NCI-H2196 treated with DMSO at 0.1 percent for 48 hours (cell line): ENCODE data around the gene KDM2B.

Experiments used
- DNase-seq: peaks from one replicate; lab custom pipeline; 2025; ENCODE audit not compliant: unreplicated experiment; lab: John Stamatoyannopoulos, UW

Gene KDM2B

DNA sequence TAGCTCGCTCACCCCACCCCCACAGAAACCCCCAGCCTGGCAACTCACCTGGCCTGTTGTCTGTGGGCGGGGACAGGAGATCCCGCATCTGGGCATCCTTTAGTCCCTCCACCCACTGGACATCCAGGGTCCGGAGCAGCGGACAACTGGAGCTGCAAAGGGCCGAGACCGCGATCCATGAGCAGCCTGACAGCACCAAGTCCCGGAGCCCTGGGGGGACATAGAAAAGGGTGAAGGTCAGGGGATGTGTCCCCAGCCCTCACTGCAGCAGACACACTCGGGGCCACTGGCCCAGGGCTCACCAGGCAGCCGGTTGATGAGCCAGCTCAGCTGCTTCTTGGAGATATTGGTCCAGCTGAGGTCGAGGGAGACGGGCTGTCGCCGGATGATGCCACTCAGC lies 140.1 kb downstream of the KDM2B start:
- no peak for DNase-seq

DNA sequence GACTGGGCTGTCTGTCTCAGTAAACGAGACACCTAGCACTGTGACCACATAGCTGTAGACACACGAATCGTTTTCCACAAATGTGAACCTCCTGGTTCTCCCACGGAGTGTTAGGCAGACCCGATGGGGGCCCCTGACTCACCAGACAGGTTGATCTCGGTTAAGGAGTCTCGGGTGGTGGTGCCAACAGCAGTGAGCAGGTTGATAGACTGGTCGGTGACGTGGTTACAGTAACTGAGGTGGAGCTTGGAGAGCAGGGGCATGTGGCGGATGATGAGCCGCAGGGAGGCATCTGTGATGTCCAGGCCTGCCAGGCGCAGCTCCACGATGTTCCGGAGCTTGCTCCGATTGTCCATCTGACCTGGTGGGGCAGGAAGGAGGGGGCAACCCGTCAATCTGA lies 141.1 kb downstream of the KDM2B start:
- DNase-seq, result no peak

GRCh38 chr12:121438905-121439304 lies 141.9 kb downstream of the KDM2B start:
- DNase-seq, result no peak

GRCh38 chr12:121436706-121437105 lies 144.1 kb downstream of the KDM2B start:
- DNase-seq, result no peak

- DNase-seq, result no peak
These were observed 147.9 kb downstream of the KDM2B start for GRCh38 chr12:121432740-121433480.

GRCh38 chr12:121430833-121431415 lies 149.9 kb downstream of the KDM2B start:
- DNase-seq, result no peak

GRCh38 chr12:121428883-121429282 lies 151.9 kb downstream of the KDM2B start:
- no peak for DNase-seq

DNA sequence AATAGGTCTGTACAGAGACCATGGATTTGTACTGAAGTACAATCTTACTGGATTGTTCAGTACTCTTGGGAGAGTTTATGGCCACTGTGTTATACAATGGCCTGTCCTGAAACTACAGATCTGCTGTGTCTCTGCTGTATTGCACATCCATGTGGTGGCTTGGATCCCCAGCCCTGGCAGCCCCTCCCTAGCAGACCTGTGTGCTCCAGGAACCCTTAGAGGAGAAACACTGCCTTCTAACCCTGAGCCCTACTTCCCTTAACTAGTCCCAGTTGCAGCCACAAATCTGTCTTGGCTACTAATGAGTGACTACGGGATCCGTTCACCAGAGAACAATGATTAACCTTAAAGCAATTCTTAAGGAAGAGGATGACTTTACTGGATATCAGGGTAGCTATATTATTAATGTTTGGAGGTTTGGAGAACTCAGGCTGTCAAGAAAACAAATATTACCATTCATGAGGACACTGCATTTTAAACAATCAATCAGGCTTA lies 153.2 kb downstream of the KDM2B start:
- no peak for DNase-seq

DNA sequence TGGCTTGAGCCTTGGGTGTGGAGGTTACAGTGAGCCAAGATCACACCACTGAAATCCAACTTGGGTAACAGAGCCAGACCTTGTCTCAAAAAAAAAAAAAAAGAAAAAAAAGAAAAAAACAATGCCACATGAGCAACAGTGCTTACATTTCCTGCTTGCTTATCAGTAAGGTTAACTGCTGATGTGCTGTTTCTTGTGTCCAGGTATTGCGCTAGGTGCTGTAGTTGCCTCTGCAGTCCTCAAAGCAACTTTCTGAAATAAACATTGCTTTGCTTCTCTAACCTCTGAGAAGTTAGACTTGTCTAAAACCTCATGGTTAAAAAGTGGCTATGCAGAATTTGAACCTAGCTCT lies 156.2 kb downstream of the KDM2B start:
- DNase-seq, result no peak

DNA sequence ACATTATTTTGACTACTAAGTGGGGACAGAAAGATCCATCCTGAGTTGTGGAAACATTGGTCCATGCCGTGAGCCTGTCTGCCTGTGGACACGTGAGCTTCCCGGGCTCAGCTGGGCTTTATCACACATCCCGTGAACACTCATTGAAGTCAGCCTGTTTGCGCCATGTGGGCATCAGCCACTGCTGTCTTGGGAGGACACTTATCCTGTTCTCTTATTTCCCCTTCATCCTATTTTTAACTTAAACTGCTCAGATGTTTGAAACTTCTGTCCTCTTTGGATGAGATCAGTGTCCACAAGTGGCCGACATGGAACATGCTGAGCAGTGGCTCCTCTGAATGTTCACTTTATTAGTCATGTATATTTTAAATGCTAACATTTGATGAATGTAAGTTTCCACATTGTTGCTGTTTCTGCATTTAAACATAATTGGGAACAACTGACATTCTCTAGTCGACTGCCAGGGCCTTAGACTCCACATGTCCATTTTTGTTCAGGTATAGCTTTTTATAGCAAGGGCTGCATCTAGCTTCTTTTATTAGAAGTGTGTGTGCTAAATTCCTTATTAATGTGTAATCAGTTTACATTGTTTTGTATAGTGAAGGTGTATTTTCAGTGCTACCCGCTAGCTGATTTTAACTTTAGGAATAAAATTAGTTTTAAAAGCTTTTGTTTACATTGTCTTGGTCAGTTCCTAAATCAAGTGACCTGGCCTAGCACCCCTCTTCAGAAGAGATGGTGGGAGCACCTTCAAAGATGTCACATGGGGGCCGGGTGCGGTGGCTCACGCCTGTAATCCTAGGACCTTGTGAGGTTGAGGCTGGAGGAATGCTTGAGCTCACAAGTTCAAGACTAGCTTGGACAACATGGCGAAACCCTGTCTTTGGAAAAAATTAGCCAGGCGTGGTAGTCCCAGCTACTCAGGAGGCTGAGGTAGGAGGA lies 156.9 kb downstream of the KDM2B start:
- DNase-seq, result no peak

- DNase-seq, result no peak
These were observed 157.6 kb downstream of the KDM2B start for GRCh38 chr12:121423253-121423652.

- DNase-seq, result no peak
These were observed 160.7 kb downstream of the KDM2B start for GRCh38 chr12:121420109-121420508.

GRCh38 chr12:121417847-121418246 lies 163.0 kb downstream of the KDM2B start:
- DNase-seq, result no peak

DNA sequence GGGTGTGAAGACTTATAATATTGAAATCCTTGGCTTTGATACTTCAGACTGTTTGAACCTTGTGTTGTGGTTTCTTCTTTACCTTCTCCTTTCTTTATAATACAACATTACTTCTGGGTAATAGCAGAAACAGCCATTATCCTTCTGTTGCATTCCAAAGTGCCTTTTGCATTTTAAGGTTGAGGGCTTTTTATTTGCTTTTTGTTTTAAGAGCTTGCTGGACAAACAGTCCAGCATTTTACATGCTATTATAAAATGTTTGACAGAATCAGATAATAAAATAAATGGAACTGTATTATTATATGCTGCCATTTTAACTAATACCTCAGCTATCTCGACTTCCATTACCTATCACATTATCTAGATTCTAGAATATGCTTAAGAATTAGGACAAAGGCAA lies 166.9 kb downstream of the KDM2B start:
- DNase-seq, result no peak

- no peak for DNase-seq
These were observed 175.6 kb downstream of the KDM2B start for GRCh38 chr12:121405211-121405610.

- DNase-seq, result peak; percentile 68
These were observed 176.1 kb downstream of the KDM2B start for GRCh38 chr12:121404734-121405133.

GRCh38 chr12:121403721-121404120 lies 177.1 kb downstream of the KDM2B start:
- DNase-seq, result no peak

DNA sequence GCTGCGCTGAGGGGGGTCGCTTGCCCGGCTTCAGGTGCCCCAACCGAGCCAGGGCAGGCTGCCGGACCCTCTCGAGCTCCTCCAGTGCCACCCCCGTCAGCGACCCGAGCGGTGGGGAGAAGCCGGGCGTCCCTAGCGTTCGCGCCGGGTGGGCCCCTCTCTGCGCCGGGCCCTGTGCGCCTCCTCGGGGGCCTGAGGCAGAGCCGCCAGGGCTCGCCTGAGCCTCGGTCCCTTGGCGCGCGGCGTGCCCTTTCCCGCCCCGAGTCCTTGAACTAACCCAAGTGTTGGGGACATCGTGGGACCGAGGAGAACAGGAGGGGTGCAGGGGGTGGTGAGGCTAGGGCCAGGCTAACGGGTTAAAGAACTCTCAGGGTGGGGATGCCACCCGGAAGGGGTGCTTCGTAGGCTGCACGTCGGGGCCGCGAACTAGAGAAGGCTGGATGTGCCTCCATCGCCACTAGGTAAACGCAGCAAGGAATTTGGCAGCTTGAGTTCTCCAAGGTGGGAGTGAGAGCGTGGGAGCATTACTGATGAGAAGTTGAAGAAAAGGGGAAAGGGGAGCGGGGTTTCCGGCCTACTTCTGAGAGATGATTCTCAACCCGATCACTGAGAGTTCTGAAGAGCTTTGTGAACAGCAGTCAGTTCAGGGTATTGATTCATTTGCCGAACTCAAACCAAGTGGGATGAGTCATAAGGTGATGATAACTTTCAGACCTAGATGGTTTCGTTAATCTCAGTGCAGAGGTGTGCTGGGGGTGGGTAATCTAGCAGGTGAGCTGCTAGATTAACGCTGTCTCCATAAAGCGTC lies 180.3 kb downstream of the KDM2B start:
- no peak for DNase-seq

- DNase-seq, result peak; percentile 98
These were observed 181.2 kb downstream of the KDM2B start, which contains the start of gene RNF34 for GRCh38 chr12:121399391-121400331. RNF34 (plus strand) TSS chr12:121400118; CDS start chr12:121400213, 95 bp downstream.

GRCh38 chr12:121398355-121398754 lies 182.5 kb downstream of the KDM2B start:
- DNase-seq, result no peak
